HG03442 (cell line): ENCODE measurements around the gene CACNA2D4.

ENCODE experiments used
- ATAC-seq: cut with Tn5 transposase; IDR thresholded peaks from one replicate; pipeline ENCODE4 v1.9.1; 2021; ENCODE audit warnings: mild to moderate bottlenecking, moderate library complexity; ENCODE audit not compliant: unreplicated experiment

CACNA2D4 gene

DNA sequence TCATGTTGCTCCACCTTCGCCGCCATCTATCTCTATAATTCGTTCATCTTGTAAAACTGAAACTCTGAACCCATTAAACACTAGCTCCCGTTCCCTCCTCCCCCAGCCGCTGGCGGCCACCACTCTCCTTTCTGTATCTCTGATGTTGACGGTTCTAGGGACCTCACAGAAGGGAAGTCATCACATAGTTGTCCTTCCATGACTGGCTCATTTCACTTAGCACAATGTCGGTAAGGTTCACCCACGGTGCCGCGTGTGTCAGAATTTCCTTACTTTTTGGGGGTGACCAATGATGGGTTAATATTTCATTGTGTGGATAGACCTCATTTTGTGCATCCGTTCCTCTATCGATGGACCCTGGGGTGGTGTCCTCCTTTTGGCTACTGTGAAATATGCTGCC is 2.0 kb upstream of the CACNA2D4 start:
- no peak for ATAC-seq

DNA sequence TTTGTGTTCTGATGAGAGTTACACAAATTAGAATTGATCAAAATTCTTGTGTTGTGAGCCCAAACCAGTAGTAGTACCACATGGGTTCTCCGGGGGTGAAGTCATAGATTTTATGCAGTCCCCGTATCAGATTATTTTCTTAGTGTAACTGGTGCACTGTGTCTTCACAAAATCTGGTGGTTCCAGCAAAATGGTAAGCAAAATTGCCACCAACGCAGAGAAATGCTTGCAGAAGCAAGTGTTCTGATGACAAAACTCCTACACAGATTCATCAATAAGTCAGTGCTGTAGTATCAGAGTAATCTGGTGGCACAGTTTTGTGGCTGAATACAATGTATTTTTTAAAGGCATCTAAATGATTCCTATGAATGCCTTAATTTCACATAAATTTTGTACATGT is 1.3 kb upstream of the CACNA2D4 start:
- ATAC-seq: no peak

DNA sequence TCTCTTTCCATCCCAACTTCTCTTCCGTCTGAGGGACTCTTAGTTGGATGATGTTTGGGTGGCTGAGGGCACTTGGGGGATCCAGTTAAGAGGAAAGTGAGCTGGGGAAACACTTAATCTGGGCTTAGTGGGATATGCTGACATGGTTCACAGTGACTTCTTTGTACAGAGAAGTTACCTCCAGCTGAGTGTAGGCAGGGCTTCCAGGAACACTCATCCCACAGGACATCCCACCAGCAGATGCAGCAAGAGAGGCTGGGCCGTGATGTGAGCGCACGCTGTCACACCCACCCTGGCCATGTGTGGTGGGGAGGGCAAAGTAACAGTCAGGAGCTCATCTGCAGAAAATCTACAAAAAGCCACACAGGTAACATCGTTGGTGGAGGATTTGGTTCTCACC is 832 bp upstream of the CACNA2D4 start:
- ATAC-seq: no peak

DNA sequence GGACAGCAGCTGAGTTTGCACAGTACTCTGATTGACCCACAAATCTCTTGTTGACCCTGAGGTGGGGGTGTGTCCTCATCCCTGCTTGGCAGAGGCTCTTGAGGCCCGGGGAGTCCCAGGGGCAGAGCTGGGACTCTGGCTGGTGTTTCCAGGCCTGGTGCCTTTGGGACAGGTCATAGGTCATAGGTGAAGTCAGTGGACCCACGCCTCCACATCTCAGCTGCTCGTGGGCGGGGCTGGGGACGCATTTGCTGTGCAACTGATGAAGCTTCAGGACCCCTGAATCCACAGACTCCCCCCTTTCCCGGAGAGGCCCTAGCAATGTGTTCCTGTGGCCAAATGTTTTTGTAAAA is 408 bp upstream of the CACNA2D4 start:
- no peak for ATAC-seq

DNA sequence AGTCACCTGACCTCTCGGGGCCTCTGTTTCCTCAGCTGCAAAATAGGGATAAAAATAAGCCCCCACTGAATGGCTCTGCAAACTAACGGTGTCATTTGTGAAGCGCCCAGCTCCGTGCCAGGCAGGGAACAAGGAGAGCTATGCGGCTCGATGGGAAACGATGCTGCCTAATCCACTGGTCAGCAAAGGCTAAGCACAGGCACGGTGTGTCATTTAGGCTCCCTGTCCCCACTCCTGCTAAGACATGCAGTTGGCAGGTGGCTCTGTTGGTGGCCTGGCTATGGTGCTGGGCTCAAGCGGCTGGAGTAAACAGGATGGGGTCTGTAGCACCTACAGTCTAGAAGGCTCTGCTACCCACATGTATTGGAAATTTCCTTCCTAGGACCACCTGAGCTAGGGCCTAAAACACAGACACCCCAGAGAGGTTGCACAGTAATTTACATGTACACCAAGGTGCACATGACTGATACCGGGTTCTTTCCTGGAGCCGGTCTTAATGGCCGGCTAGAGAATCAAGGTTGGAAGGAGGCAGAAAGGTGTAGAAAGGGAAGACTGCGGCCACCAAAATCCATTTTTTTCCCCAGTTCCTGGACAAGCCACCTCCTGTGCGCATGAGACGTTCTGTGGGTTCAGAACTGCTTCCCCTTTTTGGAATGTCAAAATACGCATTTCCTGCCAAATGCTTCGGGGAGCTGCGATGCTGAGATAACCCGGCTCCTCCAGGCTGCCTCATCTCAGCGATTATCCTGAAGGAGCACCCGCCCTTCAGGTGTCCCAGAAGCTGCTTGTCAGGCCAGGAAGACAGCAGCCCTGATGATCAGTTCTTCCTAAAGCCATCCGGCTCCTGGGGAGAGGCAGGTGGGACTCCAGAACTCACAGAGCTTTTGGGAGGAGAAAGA is 1.0 kb downstream of the CACNA2D4 start:
- ATAC-seq: no peak

DNA sequence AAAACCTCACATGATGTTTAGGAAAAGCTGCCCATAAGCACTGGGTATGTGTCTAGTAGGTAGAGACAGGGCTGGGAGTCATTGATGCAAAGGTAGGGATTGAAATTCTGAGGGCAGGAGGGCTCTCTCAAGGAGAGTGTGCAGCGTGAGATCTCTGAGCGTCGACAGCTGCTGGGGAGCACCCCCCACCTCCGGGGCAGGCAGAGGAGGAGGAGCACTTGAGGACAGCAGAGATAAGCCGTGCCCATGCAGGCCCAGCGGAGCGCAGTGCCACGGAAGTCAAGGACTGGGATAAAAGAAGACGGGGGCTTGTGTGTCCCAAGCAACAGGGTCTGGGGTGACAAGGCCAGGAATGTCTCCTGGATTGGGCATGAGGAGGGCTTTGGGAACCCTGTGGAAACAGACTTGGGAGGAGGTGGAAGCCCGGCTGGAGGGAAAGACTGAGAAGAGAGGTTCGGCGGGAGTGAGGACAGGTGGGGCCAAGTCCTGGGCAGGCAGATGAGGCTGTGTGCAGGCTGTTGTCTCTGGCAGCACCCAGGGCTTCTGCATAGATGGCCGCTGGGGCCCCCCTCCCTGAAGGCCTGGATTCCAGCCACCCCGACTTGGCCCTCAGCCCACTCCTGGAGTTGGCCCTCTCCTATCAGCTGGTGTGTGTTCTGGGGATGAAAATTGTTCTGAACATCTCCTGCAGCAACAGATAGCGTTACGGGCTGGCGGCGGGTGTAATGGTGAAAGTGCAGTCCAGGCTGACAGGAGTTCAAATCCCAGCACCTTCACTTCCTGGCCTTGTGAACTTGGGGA is 1.9 kb downstream of the CACNA2D4 start:
- no peak for ATAC-seq

DNA sequence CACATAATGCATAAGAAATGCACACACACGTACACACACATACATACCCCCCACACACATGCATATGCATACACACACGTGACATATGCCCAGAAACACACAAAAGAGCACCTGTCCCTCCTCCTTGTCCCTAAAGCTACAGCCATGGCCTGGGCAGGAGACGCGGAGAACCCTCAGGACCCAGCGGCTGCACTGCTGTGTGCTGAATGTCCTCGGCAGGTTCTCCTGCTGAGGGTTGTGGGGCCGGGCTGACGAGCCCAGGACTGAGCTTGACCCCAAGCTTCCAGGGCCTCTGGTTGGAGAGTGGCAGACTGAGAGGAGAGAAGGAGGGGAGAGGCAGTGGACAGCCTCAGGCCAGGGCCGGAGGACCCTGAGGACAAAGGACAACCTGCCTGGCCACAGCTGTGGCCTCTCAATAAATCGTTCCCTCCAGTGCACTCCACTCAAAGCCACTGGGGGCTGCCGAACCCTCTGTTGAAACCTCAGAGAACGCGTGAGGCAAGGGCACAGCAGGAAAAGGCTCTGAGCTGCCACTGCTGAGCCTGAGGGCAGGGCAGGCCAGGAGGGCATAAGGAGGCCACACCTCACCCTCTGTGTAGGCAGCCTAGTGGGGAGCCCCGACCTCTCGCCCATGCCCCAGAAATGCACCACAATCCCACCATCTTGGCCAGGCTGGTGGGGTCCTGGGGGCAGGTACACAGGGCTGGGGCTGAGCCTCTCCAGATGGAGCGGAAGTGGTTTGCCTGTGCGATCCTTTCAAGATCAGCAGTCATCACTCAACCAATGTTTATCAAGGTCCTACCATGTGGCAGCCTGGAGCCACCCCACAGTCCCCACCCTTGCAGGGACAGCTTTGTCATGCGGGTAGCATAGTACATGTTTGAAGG is 3.1 kb downstream of the CACNA2D4 start:
- no peak for ATAC-seq

DNA sequence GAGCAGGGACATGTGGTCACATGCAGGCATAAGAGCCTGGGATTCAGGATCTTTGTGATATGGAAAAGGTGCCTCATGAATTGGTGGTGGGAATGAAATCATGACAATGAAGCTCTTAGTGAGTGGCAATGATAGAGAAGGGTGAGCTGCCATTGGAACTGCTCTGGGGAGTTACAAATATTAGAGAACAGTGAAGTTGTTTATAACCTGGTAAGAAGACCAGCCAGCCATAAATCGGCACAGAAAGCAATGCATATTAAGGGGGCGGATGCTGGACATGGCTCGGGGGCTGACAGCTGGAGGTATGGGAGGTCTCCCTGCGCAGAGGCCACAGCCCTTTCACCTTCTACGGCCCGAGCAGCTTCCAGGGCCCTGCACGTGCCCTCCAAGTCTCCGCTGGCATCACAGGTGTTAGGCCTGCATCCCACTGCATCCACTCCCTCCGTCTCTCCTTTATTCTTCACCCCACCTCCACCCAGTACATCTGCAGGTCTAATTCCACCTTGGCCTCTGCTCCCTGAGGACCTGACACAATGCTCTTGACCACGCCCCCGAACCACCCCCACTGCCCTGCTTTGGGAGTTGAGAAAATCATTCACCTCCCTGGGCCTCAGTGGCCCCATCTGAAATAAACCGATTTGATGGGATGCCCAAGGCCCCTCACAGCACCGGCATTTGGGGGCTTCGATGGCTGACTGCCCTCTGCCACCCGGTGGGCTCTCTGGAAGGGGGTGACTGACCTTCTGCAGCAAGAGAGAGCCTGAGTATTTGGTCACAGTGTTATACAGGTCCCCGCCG is 4.1 kb downstream of the CACNA2D4 start:
- no peak for ATAC-seq

DNA sequence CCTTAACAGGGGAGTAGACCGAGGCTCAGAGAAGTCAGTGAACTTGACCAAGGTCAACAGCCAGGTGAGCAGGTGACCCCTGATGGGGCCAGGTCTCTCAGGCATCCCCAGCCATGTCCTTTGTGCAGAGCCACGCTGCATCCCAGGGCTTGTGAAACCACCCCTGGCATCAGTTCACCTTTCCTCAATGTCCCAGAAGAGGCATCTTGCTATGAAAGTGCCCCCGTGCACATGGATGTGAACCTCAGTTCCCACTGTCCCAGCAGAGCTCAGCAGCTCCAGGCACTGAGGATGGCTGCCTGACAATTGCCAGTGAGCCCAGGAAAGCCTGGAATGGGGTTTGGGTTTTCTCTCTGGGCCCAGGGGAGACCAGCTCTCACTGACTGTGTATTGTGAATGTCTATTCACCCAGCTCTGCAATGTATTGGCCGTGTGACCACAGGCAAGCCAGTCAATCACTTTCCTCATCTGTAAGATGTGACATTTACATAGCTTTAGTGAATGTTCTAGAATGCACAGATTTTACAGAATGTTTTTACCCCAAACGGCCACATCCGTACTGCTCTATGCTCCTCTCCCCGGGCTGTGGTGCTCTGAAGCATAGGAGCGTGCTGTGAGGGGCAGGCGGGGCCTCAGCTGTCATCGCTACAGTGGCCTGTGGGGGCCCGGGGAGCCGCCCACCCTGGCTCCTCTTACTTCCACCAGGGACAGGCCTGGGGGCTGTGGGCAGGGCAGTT is 4.9 kb downstream of the CACNA2D4 start:
- ATAC-seq: no peak

DNA sequence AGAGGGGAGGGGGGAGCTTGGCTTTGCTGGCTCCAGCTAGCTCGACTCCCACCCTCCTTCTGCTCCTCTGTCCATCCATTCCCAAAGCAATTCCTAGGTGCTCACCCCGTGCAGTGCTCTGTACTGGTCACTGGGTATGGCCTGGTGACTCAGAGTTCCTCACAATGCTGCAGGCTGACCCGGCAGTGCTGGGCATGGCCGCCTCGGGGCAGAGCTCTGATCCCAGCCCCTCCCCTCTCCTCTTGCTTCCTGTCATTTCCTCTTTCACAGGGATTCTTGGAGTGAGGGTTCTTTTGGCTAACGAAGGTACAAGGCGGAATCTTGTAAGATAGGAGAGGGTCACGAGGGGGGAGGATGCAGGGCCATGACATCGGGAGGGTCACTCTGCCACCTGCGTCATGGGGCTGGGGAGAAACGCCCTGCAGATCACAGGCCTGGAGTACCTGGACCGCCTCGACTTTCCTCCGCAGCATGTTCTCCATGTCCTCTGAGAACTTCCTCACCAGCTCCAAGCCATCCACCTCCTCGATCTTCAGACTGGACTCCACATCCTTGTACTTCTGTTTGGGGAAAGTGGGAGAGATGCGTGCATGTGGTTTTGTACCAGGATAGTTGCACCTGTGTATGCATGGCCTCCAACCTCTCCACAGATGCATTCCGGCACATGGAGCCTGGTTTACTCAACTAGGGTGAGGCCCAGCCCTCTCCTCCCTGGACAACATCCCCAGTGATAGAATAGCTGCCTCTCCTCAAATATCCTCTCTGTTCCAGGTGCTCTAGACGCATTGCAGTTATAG is 5.7 kb downstream of the CACNA2D4 start:
- no peak for ATAC-seq

DNA sequence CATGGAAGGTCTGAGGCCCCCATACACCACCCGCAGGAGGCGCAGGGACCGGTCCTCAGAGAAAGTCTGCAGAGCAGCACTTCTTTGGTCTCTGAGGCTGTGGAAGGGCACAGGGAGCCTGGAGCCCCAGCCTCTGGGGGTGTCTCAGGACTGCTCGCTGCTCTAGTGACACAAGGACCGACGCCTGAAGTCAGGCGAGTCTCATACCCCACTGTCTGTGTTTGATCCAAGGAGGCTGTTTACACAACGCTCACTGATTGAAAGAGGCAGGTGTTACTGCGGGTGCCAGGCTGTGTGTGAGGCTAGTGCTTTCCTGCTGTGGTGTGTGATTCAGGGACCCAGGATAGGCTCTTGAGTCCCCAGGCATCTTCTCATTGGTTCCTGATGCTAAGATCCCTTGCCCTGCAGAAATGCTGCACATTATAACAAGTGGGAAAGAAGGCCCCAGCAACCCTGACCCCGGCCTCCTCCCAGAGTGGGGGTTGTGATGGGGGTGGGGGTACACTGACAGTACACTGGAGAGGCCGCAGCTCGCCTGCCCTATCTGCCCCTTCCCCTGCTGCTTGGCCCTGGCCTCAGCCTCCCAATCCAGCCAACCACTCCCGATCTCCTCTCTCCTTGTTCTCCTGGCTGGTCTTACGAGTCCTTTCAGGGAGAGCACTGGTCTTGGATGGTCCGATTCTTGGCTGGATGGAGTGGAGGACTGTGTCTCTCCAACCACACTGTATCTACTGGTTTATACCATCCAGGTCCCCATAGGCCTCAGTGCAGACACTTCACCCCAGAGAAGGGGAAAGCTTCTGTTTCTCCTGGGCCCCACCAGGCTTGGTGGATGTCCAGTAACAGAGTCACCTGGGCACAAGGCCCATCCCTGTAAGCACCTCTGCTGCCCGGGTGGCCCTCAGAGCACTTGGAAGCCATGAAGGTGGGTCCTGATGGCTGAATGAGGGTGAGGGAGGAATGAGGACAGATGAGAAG is 6.6 kb downstream of the CACNA2D4 start:
- ATAC-seq: no peak

DNA sequence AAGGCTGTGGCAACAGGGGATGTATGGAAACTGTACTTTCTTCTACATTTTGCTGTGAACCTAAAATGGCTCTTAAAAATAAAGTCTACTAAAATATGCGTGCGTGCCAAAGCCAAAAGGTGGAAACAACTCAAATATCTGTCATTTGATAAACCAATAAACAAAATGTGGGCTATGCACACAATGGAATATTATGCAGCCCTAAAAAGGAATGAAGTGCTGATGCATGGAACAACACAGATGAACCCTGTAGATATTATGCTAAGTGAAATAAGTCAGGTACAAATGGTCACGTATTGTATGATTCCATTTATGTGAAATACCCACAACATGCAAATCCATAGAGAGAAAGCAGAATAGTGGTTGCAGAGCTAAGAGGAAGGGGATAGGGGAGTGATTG is 8.0 kb downstream of the CACNA2D4 start:
- no peak for ATAC-seq

DNA sequence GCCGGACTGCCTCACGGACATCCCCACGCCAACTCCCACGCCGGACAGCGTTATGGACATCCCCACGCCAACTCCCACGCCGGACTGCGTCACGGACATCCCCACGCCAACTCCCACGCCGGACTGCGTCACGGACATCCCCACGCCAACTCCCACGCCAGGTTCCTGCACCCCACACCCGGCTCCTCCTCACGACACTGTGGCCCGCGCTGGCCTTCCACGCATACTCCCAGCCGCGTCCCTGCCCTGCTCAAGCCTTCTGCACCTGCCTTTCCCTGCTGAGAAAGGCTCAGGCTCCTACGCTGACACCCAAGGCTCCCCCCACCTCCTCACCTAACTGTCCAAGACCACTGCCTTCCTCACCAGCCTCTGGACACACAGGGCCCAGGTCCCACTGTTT is 9.7 kb downstream of the CACNA2D4 start:
- ATAC-seq: no peak

DNA sequence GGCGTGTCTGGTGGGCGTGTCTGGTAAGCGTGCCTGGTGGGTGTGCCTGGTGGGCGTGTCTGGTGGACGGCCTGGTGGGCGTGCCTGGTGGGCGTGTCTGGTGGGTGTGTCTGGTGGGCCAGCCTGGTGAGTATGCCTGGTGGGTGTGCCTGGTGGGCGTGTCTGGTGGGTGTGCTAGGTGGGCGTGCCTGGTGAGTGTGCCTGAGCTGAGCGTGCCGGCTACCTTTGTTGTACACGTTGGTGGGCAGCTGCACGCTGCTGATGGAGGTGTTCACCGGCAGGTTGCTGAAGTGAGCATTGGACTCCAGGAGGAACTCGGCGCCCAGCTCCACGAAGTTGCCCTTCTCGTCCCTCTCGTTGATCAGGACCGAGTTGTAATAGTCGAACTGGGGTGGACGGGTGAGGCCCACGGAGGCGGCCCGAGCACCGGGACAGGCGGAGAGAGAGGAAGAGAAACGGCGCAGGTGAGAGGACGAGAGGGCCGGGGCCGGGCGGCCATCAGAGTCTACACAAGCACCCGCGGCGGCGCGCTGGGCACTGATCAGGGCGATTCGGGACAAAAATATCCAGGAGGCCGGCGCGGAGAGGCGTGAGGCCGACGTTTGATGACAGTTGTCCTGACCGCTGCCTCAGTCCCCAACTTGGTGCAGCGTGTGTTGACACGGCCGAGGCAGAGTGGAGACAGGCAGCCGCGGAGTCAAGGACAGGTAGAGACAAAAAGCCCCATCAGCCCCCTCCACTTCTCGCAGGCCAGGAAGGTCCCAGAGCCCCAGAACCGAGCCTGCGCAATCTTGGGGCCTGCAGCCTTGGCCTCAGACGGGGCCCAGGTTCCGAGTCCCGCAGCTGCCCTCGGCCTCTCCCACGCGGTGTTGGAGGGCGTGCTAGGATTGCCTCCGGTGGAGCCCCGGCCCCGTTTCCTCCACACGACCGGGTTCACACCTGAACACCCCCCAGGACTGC is 10.5 kb downstream of the CACNA2D4 start:
- ATAC-seq: no peak

DNA sequence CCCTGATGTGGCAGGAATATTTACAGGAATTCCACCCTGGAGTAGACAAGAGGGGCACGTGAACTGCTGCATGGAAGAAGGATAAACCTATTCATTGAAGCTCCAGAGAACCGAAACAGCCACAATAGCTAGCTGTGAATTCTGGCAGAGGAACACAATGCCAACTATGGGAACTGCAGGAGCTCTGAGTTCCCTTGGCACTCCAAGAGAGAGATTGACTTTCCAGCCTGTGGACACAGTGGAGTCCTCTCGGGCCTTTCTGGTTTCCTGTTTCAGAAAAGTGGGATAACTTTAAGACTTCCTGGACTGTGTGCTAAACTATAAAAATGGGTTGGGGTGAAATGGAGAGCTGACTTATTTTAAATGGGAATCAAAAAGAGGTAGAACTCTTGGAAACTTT is 11.9 kb downstream of the CACNA2D4 start:
- no peak for ATAC-seq

DNA sequence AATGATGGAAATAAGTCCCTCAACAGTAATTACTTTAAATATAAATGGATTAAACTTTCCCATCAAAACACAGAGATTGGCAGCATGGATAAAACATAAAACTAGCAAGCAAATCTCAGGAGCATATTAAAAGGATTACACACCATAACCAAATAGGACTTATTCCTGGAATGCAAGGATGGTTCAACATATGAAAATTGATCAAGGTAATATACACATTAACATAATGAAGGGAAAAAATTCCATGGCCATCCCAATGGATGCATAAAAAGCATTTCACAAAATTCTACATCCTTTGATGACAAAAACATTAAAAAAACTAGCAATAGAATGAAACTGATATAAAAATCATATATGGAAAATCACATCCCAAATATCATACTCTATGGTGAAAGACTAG is 13.6 kb downstream of the CACNA2D4 start:
- ATAC-seq: no peak

DNA sequence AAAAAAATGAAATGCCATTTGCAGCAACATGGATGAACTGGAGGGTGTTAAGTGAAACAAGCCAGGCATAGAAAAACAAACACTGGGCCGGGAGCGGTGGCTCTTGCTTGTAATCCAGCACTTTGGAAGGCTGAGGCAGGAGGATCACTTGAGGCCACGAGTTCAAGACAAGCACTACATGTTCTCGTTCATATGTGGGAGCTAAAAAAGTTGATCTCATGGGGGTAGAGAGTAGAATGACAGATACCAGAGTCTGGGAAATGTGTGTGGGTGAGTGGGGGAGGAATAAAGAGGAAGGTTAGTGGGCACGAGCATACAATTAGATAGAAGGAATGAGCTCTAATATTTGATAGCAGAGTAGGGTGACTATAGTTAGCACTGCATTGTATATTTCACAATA is 21.5 kb downstream of the CACNA2D4 start:
- no peak for ATAC-seq
